GM12872 (cell line): ENCODE results near the gene TLR9.

Experiments
- CTCF ChIP-seq: IDR thresholded peaks from 3 replicates; pipeline ENCODE4 v1.5.1; 2011; ENCODE audit warnings: low read depth, mild to moderate bottlenecking, low read length, moderate library complexity; ENCODE audit not compliant: insufficient read depth

TLR9 gene

DNA sequence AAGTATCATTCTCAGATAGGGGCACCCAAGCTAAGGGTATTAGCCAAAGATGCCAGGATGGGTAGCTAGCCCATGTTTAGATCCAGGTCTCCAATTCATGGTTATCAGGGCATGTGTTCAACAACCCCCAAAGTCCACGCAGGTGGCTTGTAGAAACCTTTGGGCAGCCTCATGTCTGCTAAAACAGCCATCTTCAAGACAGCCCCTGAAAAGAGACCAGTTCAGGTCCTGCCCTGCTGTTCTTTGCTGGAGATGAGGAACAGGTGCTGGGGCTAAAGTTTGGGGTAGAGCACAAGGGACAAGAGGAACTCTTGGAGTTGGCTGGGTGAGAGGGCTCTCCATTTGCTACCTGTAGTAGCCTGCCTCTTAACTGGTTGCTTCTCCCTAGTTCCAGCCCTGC, 24.7 kb upstream of the TLR9 start:
- TF ChIP-seq CTCF = no peak

- TF ChIP-seq CTCF = no peak
Observed at GRCh38 chr3:52249683-52250082, 24.2 kb upstream of the TLR9 start.

- no peak for TF ChIP-seq CTCF
Observed at GRCh38 chr3:52248816-52249547, 23.5 kb upstream of the TLR9 start.

GRCh38 chr3:52248165-52248541, 22.7 kb upstream of the TLR9 start:
- no peak for TF ChIP-seq CTCF

- TF ChIP-seq CTCF = no peak
Observed at GRCh38 chr3:52247409-52248164, 22.1 kb upstream of the TLR9 start.

DNA sequence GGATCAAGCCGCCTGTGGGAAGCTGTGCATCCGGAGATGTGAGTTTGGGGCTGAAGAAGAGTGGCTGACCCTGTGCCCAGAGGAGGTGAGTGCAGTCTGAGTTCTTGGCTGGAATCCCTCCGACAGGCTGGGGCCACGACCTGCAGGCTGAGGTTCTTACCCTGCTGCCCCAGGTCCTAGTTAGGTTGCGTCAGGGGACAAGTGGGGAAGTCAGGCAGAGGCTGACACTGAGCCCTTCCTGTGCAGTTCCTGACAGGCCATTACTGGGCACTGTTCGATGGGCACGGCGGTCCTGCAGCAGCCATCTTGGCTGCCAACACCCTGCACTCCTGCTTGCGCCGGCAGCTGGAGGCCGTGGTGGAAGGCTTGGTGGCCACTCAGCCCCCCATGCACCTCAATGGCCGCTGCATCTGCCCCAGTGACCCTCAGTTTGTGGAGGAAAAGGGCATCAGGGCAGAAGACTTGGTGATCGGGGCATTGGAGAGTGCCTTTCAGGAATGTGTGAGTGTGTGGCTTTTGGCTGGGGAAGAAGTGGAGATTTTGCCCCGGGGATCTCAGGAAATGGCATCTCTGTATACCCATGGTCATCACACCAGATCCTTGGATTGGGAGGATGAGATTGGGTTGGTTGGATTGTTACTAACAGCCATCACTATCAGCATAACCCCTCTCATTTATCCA, 21.4 kb upstream of the TLR9 start:
- TF ChIP-seq CTCF = no peak

GRCh38 chr3:52246264-52246620, 20.8 kb upstream of the TLR9 start:
- TF ChIP-seq CTCF = no peak
